ENCODE measurements around the gene RNF133. TPM values are rescaled to one million over a fixed set of nuclear protein-coding genes. Genes with fewer than 3 reads are reported as not detected.

RNF133 gene
- total and polyA plus RNA-seq, 3 donors from 2014 or later = 11.1 to 53.6 (median 39.1) TPM

- TF ChIP-seq CTCF (IDR thresholded peaks at IDR 0.05) (no peak), POLR2A (IDR thresholded peaks at IDR 0.05) (no peak)
- H3K27me3 ChIP-seq = no peaks in the 10 kb centered on the region
- intact Hi-C loops (cut with DNase I; ENCODE audit: low total_unique reads) = no loop called here
- H3K9me3 ChIP-seq = no peaks in the 10 kb centered on the region
- no peak for DNase-seq
- no peak overlapping the region for H3K4me3 ChIP-seq
- WGBS, 2 donors = 68 to 77% methylated on average over 4 of the region's 4 CpGs
- no peak overlapping the region for H3K27ac ChIP-seq
- no peaks in the 10 kb centered on the region for H3K4me1 ChIP-seq
- H3K36me3 ChIP-seq (ENCODE audit: low read depth, missing control alignments) = no peaks in the 10 kb centered on the region
Measured at GRCh38 chr7:122652876-122653275, 46.0 kb downstream of the RNF133 start.

DNA sequence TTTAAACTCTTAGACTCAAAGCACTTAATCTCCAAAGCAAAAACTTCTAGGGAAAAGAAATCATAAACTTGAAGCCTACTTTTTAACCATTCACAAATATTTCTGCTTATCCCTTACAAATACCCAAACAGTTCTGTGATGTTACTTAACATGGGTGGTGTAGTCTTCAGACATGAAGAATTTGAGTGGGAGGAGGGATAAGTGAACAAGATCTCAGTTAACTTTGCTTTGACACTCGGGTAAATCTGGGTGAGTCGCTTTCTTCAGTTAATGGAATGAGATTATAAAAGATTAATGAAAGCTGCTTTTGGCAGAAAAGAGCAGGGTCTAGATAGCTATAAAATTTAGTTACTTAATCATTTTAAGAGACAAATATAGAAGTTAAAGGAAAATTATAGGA, 47.5 kb downstream of the RNF133 start:
- Histone ChIP-seq H3K9me3 (no peaks in the 10 kb centered on the region), H3K27ac (no peak overlapping the region), H3K36me3 (ENCODE audit: low read depth, missing control alignments) (no peaks in the 10 kb centered on the region), H3K27me3 (no peaks in the 10 kb centered on the region), H3K4me3 (no peak overlapping the region), H3K4me1 (no peaks in the 10 kb centered on the region)
- intact Hi-C loops (cut with DNase I; ENCODE audit: low total_unique reads) = no loop called here
- 55 to 58% methylated on average over 2 of the region's 2 CpGs for WGBS, 2 donors
- no peak for DNase-seq
- TF ChIP-seq POLR2A (IDR thresholded peaks at IDR 0.05) (no peak), CTCF (IDR thresholded peaks at IDR 0.05) (no peak)

Small RNA genes within 50 kb of the gene (small RNA-seq; reads per million reads assigned to genes)
- 0 reads per million in 2 donors for gene AC006463.1

Other genes with a start within 250 kb of the RNF133 start
- 10 to 100 TPM; 16.3 to 25.6 TPM for gene RNF148, start 3.8 kb upstream of the RNF133 start, total RNA-seq
- gene RNF148, start 3.8 kb upstream of the RNF133 start, polyA plus RNA-seq (ENCODE audit: insufficient read depth, low read depth, low replicate concordance) = 37.6 TPM
- gene CADPS2, start 187.3 kb upstream of the RNF133 start, total RNA-seq = 1 to 10 TPM; 9.3 to 9.9 TPM
- gene CADPS2, start 187.3 kb upstream of the RNF133 start, polyA plus RNA-seq (ENCODE audit: insufficient read depth, low read depth, low replicate concordance) = 6.0 TPM